Measurements from ENCODE around the gene HEXIM1. TPM values are rescaled to one million over a fixed set of nuclear protein-coding genes. Genes with fewer than 3 reads are reported as not detected.

HEXIM1 gene
- total and polyA plus RNA-seq, 2 experiments from 2014 or later: 9.2 to 10.9 TPM

DNA sequence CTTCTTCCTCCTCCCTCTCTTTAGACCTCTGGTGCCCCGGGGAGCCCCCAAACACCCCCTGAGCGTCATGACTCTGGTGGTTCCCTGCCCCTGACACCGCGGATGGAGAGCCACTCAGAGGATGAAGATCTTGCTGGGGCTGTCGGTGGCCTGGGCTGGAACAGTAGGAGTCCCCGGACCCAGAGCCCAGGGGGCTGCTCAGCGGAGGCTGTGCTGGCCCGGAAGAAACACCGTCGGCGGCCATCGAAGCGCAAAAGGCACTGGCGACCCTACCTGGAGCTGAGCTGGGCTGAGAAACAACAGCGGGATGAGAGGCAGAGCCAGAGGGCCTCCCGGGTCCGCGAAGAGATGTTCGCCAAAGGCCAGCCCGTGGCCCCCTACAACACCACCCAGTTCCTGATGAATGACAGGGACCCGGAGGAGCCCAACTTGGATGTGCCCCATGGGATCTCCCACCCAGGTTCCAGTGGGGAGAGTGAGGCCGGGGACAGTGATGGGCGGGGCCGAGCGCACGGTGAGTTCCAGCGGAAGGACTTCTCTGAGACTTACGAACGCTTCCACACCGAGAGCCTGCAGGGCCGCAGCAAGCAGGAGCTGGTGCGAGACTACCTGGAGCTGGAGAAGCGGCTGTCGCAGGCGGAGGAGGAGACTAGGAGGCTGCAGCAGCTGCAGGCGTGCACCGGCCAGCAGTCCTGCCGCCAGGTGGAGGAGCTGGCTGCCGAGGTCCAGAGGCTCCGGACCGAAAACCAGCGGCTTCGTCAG is 20.9 kb downstream of the HEXIM1 start:
- no peaks in the 10 kb centered on the region for H4K20me1 ChIP-seq (replicated peaks; ENCODE audit: insufficient read depth)
- H3F3A ChIP-seq (replicated peaks; ENCODE audit: low read depth): 0 out of 2 replicates have a peak, but pooled peaks cover 8% of the 10 kb centered on the region
- H3K27ac ChIP-seq (ENCODE audit: low read depth): peak overlapping the region; percentile 55; the same call in 1 of the 2 replicates
- H3K36me3 Mint-ChIP-seq (ENCODE audit: low read depth): peaks cover 31% of the 10 kb centered on the region
- ATAC-seq: peak; percentile 2; the same call in 2 of the 3 replicates
- H3K27ac Mint-ChIP-seq: 0 out of 2 replicates have a peak overlapping the region, but pooled peaks have one; percentile 40
- no peak overlapping the region for H3K4me3 ChIP-seq
- no peak overlapping the region for H3K4me3 Mint-ChIP-seq
- no peaks in the 10 kb centered on the region for H3K79me2 ChIP-seq (replicated peaks; ENCODE audit: insufficient read depth)
- H3K36me3 ChIP-seq (ENCODE audit: insufficient read depth): no peaks in the 10 kb centered on the region
- H3K27me3 Mint-ChIP-seq (ENCODE audit: insufficient read depth, low read depth, poor library complexity): peaks cover 17% of the 10 kb centered on the region
- TF ChIP-seq, protein P1, sequence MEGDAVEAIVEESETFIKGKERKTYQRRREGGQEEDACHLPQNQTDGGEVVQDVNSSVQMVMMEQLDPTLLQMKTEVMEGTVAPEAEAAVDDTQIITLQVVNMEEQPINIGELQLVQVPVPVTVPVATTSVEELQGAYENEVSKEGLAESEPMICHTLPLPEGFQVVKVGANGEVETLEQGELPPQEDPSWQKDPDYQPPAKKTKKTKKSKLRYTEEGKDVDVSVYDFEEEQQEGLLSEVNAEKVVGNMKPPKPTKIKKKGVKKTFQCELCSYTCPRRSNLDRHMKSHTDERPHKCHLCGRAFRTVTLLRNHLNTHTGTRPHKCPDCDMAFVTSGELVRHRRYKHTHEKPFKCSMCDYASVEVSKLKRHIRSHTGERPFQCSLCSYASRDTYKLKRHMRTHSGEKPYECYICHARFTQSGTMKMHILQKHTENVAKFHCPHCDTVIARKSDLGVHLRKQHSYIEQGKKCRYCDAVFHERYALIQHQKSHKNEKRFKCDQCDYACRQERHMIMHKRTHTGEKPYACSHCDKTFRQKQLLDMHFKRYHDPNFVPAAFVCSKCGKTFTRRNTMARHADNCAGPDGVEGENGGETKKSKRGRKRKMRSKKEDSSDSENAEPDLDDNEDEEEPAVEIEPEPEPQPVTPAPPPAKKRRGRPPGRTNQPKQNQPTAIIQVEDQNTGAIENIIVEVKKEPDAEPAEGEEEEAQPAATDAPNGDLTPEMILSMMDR (conservative IDR thresholded peaks at IDR 0.05; ENCODE audit: low read depth in 2 of 2): peak in 1 of 2 experiments; percentile 35; a peak in 2 of 4 replicates
- TF ChIP-seq STAT1 (IDR thresholded peaks at IDR 0.05; ENCODE audit: unreplicated experiment): no peak
- no peak for TF ChIP-seq POLR2AphosphoS5 (IDR thresholded peaks at IDR 0.05; ENCODE audit: low read depth)
- peaks cover 31% of the 10 kb centered on the region for H3K4me1 ChIP-seq (ENCODE audit: insufficient read depth)
- H3K27me3 ChIP-seq (ENCODE audit: insufficient read depth): no peaks in the 10 kb centered on the region
- peak; percentile 63 for DNase-seq (ENCODE audit: low spot score)
- H2AFZ ChIP-seq: no peak overlapping the region
- H3K9me3 Mint-ChIP-seq: no peaks in the 10 kb centered on the region
- no peak overlapping the region for H3K4me2 ChIP-seq
- peaks cover 36% of the 10 kb centered on the region for H3K4me1 Mint-ChIP-seq
- no peaks in the 10 kb centered on the region for H3K9me2 ChIP-seq (ENCODE audit: insufficient read depth)

GRCh38 chr17:45170280-45170930 is 22.1 kb downstream of the HEXIM1 start:
- Mint-ChIP-seq H3K4me3 (peak overlapping the region; percentile 53; the same call in 1 of the 3 replicates), H3K36me3 (ENCODE audit: low read depth) (peaks cover 25% of the 10 kb centered on the region), H3K4me1 (peaks cover 36% of the 10 kb centered on the region), H3K27ac (peak overlapping the region; percentile 96), H3K9me3 (no peaks in the 10 kb centered on the region), H3K27me3 (ENCODE audit: insufficient read depth, low read depth, poor library complexity) (peaks cover 17% of the 10 kb centered on the region)
- H3K27ac ChIP-seq (ENCODE audit: low read depth): peak overlapping the region; percentile 97
- no peak overlapping the region for H3K4me3 ChIP-seq
- H3K27me3 ChIP-seq (ENCODE audit: insufficient read depth): no peaks in the 10 kb centered on the region
- 0 out of 2 replicates have a peak, but pooled peaks cover 8% of the 10 kb centered on the region for H3F3A ChIP-seq (replicated peaks; ENCODE audit: low read depth)
- no peak overlapping the region; the same call in 1 of the 2 replicates for H3K4me2 ChIP-seq
- no peak for ATAC-seq
- H3K36me3 ChIP-seq (ENCODE audit: insufficient read depth): no peaks in the 10 kb centered on the region
- DNase-seq (ENCODE audit: low spot score): no peak
- H4K20me1 ChIP-seq (replicated peaks; ENCODE audit: insufficient read depth): no peaks in the 10 kb centered on the region
- no peaks in the 10 kb centered on the region for H3K79me2 ChIP-seq (replicated peaks; ENCODE audit: insufficient read depth)
- no peak overlapping the region for H2AFZ ChIP-seq
- H3K9me2 ChIP-seq (ENCODE audit: insufficient read depth): no peaks in the 10 kb centered on the region
- H3K4me1 ChIP-seq (ENCODE audit: insufficient read depth): peaks cover 31% of the 10 kb centered on the region
- no peak for TF ChIP-seq CREB1 (CRISPR knock-in tag; IDR thresholded peaks at IDR 0.05; ENCODE audit: low read depth)
- no peak for TF ChIP-seq POLR2AphosphoS5 (IDR thresholded peaks at IDR 0.05; ENCODE audit: low read depth)
- TF ChIP-seq ZNF114 (CRISPR knock-in tag; IDR thresholded peaks at IDR 0.05): no peak
- no peak for TF ChIP-seq NANOG (IDR thresholded peaks at IDR 0.05; ENCODE audit: borderline replicate concordance)
- TF ChIP-seq EZH2phosphoT487 (IDR thresholded peaks at IDR 0.05; ENCODE audit: unreplicated experiment): no peak
- TF ChIP-seq JUNB (IDR thresholded peaks at IDR 0.05; ENCODE audit: unreplicated experiment): no peak
- TF ChIP-seq, protein P2, sequence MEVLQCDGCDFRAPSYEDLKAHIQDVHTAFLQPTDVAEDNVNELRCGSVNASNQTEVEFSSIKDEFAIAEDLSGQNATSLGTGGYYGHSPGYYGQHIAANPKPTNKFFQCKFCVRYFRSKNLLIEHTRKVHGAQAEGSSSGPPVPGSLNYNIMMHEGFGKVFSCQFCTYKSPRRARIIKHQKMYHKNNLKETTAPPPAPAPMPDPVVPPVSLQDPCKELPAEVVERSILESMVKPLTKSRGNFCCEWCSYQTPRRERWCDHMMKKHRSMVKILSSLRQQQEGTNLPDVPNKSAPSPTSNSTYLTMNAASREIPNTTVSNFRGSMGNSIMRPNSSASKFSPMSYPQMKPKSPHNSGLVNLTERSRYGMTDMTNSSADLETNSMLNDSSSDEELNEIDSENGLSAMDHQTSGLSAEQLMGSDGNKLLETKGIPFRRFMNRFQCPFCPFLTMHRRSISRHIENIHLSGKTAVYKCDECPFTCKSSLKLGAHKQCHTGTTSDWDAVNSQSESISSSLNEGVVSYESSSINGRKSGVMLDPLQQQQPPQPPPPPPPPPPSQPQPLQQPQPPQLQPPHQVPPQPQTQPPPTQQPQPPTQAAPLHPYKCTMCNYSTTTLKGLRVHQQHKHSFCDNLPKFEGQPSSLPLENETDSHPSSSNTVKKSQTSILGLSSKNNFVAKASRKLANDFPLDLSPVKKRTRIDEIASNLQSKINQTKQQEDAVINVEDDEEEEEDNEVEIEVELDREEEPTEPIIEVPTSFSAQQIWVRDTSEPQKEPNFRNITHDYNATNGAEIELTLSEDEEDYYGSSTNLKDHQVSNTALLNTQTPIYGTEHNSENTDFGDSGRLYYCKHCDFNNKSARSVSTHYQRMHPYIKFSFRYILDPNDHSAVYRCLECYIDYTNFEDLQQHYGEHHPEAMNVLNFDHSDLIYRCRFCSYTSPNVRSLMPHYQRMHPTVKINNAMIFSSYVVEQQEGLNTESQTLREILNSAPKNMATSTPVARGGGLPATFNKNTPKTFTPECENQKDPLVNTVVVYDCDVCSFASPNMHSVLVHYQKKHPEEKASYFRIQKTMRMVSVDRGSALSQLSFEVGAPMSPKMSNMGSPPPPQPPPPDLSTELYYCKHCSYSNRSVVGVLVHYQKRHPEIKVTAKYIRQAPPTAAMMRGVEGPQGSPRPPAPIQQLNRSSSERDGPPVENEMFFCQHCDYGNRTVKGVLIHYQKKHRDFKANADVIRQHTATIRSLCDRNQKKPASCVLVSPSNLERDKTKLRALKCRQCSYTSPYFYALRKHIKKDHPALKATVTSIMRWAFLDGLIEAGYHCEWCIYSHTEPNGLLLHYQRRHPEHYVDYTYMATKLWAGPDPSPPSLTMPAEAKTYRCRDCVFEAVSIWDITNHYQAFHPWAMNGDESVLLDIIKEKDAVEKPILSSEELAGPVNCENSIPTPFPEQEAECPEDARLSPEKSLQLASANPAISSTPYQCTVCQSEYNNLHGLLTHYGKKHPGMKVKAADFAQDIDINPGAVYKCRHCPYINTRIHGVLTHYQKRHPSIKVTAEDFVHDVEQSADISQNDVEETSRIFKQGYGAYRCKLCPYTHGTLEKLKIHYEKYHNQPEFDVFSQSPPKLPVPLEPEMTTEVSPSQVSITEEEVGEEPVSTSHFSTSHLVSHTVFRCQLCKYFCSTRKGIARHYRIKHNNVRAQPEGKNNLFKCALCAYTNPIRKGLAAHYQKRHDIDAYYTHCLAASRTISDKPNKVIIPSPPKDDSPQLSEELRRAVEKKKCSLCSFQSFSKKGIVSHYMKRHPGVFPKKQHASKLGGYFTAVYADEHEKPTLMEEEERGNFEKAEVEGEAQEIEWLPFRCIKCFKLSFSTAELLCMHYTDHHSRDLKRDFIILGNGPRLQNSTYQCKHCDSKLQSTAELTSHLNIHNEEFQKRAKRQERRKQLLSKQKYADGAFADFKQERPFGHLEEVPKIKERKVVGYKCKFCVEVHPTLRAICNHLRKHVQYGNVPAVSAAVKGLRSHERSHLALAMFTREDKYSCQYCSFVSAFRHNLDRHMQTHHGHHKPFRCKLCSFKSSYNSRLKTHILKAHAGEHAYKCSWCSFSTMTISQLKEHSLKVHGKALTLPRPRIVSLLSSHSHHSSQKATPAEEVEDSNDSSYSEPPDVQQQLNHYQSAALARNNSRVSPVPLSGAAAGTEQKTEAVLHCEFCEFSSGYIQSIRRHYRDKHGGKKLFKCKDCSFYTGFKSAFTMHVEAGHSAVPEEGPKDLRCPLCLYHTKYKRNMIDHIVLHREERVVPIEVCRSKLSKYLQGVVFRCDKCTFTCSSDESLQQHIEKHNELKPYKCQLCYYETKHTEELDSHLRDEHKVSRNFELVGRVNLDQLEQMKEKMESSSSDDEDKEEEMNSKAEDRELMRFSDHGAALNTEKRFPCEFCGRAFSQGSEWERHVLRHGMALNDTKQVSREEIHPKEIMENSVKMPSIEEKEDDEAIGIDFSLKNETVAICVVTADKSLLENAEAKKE (CRISPR knock-in tag; IDR thresholded peaks at IDR 0.05): no peak
- TF ChIP-seq STAT1 (IDR thresholded peaks at IDR 0.05; ENCODE audit: unreplicated experiment): no peak
- TF ChIP-seq, protein P1 (conservative IDR thresholded peaks at IDR 0.05; ENCODE audit: low read depth in 2 of 2): no peak
